Upper lobe of left lung (tissue), 6 donors: ENCODE measurements around the gene KRTAP10-10. TPM values are rescaled to one million over a fixed set of nuclear protein-coding genes. Genes with fewer than 3 reads are reported as not detected.
"Not testable (repeated sequence)": the region's sequence is repeated elsewhere in the genome, so short reads cannot be mapped to it uniquely, and the experiment has no call there.

ENCODE experiments used
- ATAC-seq, 2 donors: fragments of 200-7000 bp; cut with Tn5 transposase; one replicate each; pipeline ENCODE4 v1.9.1; 2022; ENCODE audit warnings: mild to moderate bottlenecking in 2 of 2, moderate library complexity in 2 of 2; ENCODE audit not compliant: low FRiP score in 2 of 2
- DNase-seq, 2 donors: peaks; one replicate each; pipeline ENCODE4 v3.0.0-alpha.2; 2019 to 2020
- H3K27ac ChIP-seq, 4 donors: fragments of 200-600 bp; sonication (generic); one replicate each; pipeline ENCODE4 v1.5.1; 2016 to 2019
- H3K27me3 ChIP-seq, 4 donors: fragments of 200-600 bp; sonication (generic); one replicate each; pipeline ENCODE4 v1.5.1; 2017 to 2019
- H3K36me3 ChIP-seq, 4 donors: fragments of 200-600 bp; sonication (generic); one replicate each; pipeline ENCODE4 v1.5.1; 2016 to 2019
- H3K4me1 ChIP-seq, 4 donors: fragments of 200-600 bp; sonication (generic); one replicate each; pipeline ENCODE4 v1.5.1; 2018 to 2019
- H3K4me3 ChIP-seq, 4 donors: fragments of 200-600 bp; sonication (generic); one replicate each; pipeline ENCODE4 v1.5.1; 2017 to 2019; ENCODE audit warnings: mild to moderate bottlenecking in 2 of 4, moderate library complexity in 1 of 4
- H3K9me3 ChIP-seq, 4 donors: fragments of 200-600 bp; sonication (generic); one replicate each; pipeline ENCODE4 v1.5.1; 2018 to 2019
- EP300 ChIP-seq, 4 donors: sonication (generic); formaldehyde crosslinking; IDR thresholded peaks; one replicate each; pipeline ENCODE4 v1.5.1; 2017; ENCODE audit warnings: antibody characterized with exemption in 4 of 4, control low read depth in 2 of 4
- POLR2A ChIP-seq, 4 donors: fragments of 450-650 bp; IDR thresholded peaks; one replicate each; pipeline ENCODE4 v1.5.1; 2016 to 2017; ENCODE audit warnings: antibody characterized with exemption in 4 of 4, mild to moderate bottlenecking in 2 of 4
- POLR2AphosphoS5 ChIP-seq, 2 donors: sonication (generic); formaldehyde crosslinking; IDR thresholded peaks; one replicate each; pipeline ENCODE4 v1.5.1; 2017; ENCODE audit warnings: antibody characterized with exemption in 2 of 2
- WGBS, 2 donors: methylation state at CpG; one replicate each; pipeline ENCODE4 v1.1.5; 2017 to 2018; 5-methylcytosine and 5-hydroxymethylcytosine counted together
- total RNA-seq, 6 donors: library from RNA; depleted of rRNA in 4 of 6; stranded (reverse); fragments of >200 nt in 4 of 6; gene quantifications; one replicate each; pipeline versions ENCODE4 v1.1.0 to v1.2.1, GENCODE V29; 2016 to 2021
- TF ChIP-seq, protein P1 (sequence below), 6 experiments: fragments of 450-650 bp in 4 of 6; fragments of 200-600 bp in 2 of 6; sonication (generic) in 2 of 6; IDR thresholded peaks; one replicate each; pipeline ENCODE4 v1.5.1; 2016 to 2019; ENCODE audit warnings: antibody characterized with exemption in 6 of 6
- donor health status: DM: no; HTN: no; CAD: no; lungs with moderate emphysema.
- donor health status: DM: no; HTN: yes; CAD: no; lungs with severe emphysema.

The KRTAP10-10 gene
- total RNA-seq, 6 donors from 2014 or later: not detected

DNA sequence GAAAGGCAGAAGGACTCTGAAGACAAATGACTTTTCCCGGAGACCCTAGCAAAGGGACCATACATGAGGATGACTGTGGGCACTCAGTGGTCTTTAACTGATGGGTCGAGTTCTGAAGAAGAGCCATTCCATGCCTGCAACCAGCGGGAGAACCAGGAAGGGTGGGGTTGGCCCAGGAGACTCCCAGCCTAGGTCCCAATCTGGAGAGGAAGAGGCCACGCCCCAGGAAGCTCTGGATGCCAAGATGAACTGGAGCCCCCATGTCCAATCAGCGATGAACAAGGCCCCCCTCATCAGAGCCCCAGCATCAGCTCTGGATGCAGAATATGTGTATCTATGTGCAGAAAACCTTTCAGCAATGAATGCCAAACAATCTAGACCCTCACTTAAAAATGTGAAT, 3.6 kb downstream of the KRTAP10-10 start:
- peaks cover 0 to 17% (median 3%) of the 10 kb centered on the region in 4 donors for H3K9me3 ChIP-seq
- no peak overlapping the region for H3K27ac ChIP-seq
- H3K4me1 ChIP-seq: no peaks in the 10 kb centered on the region
- H3K36me3 ChIP-seq: no peaks in the 10 kb centered on the region
- ATAC-seq: no peak
- H3K27me3 ChIP-seq: no peaks in the 10 kb centered on the region
- no peak for DNase-seq
- H3K4me3 ChIP-seq: no peak overlapping the region
- TF ChIP-seq POLR2AphosphoS5 (IDR thresholded peaks at IDR 0.05) (no peak), EP300 (IDR thresholded peaks at IDR 0.05) (no peak), POLR2A (IDR thresholded peaks at IDR 0.05) (no peak)
- TF ChIP-seq, protein P1, sequence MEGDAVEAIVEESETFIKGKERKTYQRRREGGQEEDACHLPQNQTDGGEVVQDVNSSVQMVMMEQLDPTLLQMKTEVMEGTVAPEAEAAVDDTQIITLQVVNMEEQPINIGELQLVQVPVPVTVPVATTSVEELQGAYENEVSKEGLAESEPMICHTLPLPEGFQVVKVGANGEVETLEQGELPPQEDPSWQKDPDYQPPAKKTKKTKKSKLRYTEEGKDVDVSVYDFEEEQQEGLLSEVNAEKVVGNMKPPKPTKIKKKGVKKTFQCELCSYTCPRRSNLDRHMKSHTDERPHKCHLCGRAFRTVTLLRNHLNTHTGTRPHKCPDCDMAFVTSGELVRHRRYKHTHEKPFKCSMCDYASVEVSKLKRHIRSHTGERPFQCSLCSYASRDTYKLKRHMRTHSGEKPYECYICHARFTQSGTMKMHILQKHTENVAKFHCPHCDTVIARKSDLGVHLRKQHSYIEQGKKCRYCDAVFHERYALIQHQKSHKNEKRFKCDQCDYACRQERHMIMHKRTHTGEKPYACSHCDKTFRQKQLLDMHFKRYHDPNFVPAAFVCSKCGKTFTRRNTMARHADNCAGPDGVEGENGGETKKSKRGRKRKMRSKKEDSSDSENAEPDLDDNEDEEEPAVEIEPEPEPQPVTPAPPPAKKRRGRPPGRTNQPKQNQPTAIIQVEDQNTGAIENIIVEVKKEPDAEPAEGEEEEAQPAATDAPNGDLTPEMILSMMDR (IDR thresholded peaks at IDR 0.05): no peak
- 81 to 87% methylated on average over 3 to 5 of the region's 5 CpGs for WGBS, 2 donors

DNA sequence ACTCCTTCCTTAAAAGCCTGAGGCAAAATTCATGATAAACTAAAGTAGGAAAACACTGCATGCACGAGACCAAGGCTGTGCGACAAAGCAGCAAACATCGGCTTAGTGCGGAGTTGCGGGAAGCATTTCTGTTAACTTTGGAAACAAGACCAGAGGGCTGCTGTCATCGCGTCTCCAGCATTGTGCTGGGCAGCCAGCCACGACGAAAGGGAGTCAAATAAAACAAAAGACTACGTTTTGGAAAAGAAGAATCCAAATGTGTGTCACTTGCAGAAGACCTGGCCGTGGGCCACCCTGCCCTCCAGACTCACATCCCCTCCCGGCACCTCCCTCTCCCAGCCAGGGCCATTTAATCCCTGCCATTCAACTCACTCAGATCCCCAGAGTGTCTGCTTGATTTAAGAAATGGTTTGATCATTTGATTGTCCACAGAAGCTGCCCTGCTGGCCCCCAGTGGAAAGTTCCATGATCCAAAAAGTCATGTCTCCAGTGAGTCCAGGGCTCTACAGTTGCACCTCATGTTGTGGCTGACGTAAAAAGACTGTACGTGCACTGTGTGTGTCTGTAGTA, 6.7 kb downstream of the KRTAP10-10 start:
- WGBS, 2 donors: 71 to 73% methylated on average over 14 of the region's 14 CpGs
- Histone ChIP-seq H3K27me3 (no peaks in the 10 kb centered on the region), H3K27ac (no peak overlapping the region), H3K4me1 (no peaks in the 10 kb centered on the region), H3K36me3 (no peaks in the 10 kb centered on the region), H3K4me3 (no peak overlapping the region), H3K9me3 (peaks cover 0 to 17% (median 3%) of the 10 kb centered on the region in 4 donors)
- ATAC-seq (no peak), DNase-seq (no peak)
- TF ChIP-seq POLR2AphosphoS5 (IDR thresholded peaks at IDR 0.05) (no peak), EP300 (IDR thresholded peaks at IDR 0.05) (no peak), POLR2A (IDR thresholded peaks at IDR 0.05) (no peak)
- TF ChIP-seq, protein P1 (IDR thresholded peaks at IDR 0.05): no peak

DNA sequence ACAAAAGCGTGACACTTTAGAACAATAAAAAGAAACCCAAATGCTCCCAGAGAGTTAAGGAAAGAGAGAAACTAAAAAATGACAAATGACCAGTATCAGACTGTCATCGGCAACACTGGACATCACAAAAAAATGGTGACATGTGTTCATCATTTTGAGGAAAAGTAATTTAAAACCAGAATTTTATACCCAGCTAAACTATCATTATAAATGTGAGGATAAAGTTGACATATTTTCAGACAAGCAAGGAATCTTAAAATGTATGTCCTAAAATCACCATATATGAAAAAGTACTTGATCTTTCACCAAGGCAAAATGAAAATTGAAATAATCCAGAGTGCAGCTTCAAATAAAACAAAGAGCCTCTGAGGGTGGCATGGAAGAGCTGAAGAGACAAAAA, 7.7 kb downstream of the KRTAP10-10 start:
- DNase-seq (no peak), ATAC-seq (no peak)
- no peaks in the 10 kb centered on the region for H3K27me3 ChIP-seq
- H3K36me3 ChIP-seq: no peaks in the 10 kb centered on the region
- WGBS, 2 donors: 48 to 50% methylated on average over 2 of the region's 2 CpGs
- H3K4me3 ChIP-seq: no peak overlapping the region
- H3K27ac ChIP-seq: no peak overlapping the region
- H3K9me3 ChIP-seq: peaks cover 0 to 17% (median 3%) of the 10 kb centered on the region in 4 donors
- TF ChIP-seq EP300 (IDR thresholded peaks at IDR 0.05) (no peak), POLR2A (IDR thresholded peaks at IDR 0.05) (no peak), POLR2AphosphoS5 (IDR thresholded peaks at IDR 0.05) (no peak)
- TF ChIP-seq, protein P1 (IDR thresholded peaks at IDR 0.05): no peak
- no peaks in the 10 kb centered on the region for H3K4me1 ChIP-seq

DNA sequence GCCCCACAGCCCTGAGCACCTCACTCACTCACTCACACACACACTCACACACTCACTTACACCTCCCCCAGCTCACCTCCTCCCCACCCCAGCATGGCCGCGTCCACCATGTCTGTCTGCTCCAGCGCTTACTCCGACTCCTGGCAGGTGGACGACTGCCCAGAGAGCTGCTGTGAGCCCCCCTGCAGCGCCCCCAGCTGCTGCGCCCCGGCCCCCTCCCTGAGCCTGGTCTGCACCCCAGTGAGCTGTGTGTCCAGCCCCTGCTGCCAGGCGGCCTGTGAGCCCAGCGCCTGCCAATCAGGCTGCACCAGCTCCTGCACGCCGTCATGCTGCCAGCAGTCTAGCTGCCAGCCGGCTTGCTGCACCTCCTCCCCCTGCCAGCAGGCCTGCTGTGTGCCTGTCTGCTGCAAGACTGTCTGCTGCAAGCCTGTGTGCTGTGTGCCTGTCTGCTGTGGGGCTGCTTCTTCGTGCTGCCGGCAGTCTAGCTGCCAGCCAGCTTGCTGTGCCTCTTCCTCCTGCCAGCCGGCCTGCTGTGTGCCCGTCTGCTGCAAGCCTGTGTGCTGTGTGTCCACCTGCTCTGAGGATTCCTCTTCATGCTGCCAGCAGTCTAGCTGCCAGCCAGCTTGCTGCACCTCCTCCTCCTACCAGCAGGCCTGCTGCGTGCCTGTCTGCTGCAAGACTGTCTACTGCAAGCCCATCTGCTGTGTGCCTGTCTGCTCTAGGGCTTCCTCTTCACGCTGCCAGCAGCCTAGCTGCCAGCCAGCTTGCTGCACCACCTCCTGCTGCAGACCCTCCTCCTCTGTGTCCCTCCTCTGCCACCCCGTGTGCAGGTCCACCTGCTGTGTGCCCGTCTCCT, 9.4 kb downstream of the KRTAP10-10 start, which contains the start of gene KRTAP10-11:
Gene KRTAP10-11 (plus strand): TSS at position 49 of the 856 bp plus-strand sequence. CDS start 45 bp downstream, at position 94.
- not testable (repeated sequence) for H3K27me3 ChIP-seq, H3K4me1 ChIP-seq, H3K4me3 ChIP-seq, H3K36me3 ChIP-seq, H3K27ac ChIP-seq, ATAC-seq
- peaks cover 0 to 17% (median 3%) of the 10 kb centered on the region in 4 donors for H3K9me3 ChIP-seq
- WGBS, 2 donors: 54 to 80% methylated on average over 6 to 14 of the region's 21 CpGs
- DNase-seq: peak in 1 of 2 donors; percentile 58

DNA sequence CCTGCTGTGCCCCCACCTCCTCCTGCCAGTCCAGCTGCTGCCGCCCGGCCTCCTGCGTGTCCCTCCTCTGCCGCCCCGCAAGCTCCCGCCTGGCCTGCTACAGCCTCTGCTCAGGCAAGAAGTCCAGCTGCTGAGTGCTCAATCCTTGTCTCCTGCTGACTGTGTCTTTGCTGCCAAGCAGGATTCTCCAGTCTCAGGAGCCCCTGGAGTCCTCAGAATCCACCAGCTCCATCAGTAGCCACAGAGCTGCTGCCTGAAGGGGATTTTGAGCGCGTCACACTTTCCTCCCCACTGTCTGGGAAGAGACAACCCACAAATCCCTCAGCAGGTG, 10.0 kb downstream of the KRTAP10-10 start:
- Histone ChIP-seq H3K36me3 (no peaks in the 10 kb centered on the region), H3K27me3 (no peaks in the 10 kb centered on the region), H3K4me1 (no peaks in the 10 kb centered on the region), H3K9me3 (peaks cover 0 to 17% (median 3%) of the 10 kb centered on the region in 4 donors), H3K4me3 (no peak overlapping the region), H3K27ac (no peak overlapping the region)
- ATAC-seq (no peak), DNase-seq (peak in 1 of 2 donors; percentile 64)
- TF ChIP-seq EP300 (IDR thresholded peaks at IDR 0.05) (no peak), POLR2AphosphoS5 (IDR thresholded peaks at IDR 0.05) (no peak), POLR2A (IDR thresholded peaks at IDR 0.05) (no peak)
- TF ChIP-seq, protein P1 (IDR thresholded peaks at IDR 0.05): no peak
- WGBS, 2 donors: 46 to 65% methylated on average over 8 of the region's 8 CpGs
